CD4-positive, alpha-beta T cell (primary cell): Measurements from ENCODE around the gene FGF22. TPM values are rescaled to one million over a fixed set of nuclear protein-coding genes. Genes with fewer than 3 reads are reported as not detected.

Experiments
- ATAC-seq: fragments of 200-7000 bp; cut with Tn5 transposase; one replicate; pipeline ENCODE4 v1.10.0; 2022; ENCODE audit warnings: mild to moderate bottlenecking; ENCODE audit not compliant: poor library complexity
- CTCF ChIA-PET: fragments of 350-600 bp; sonication (Branson Sonifier 250); formaldehyde crosslinking; loops from one replicate; lab custom pipeline; 2021; ENCODE audit warnings: antibody characterized with exemption, inconsistent platforms; lab: Charles Lee
- POLR2A ChIA-PET: fragments of 350-600 bp; sonication (Branson Sonifier 250); formaldehyde crosslinking; loops from one replicate; lab custom pipeline; 2021; ENCODE audit warnings: antibody characterized with exemption, inconsistent platforms; lab: Charles Lee
- DNase-seq, 14 experiments: peaks; one replicate each; pipeline ENCODE4 v3.0.0-alpha.2; 2013 to 2020; ENCODE audit warnings: mixed read lengths in 2 of 14
- H3K27ac ChIP-seq, 2 donors: one replicate each; pipeline versions ENCODE4 v1.5.1 to v1.7.0; 2013; ENCODE audit warnings: low read length in 2 of 2, low read depth in 1 of 2, mild to moderate bottlenecking in 1 of 2
- H3K27me3 ChIP-seq, 2 experiments: 1 replicate in 1 of 2; 2 replicates in 1 of 2; pipeline versions ENCODE4 v1.6.1 to v1.7.0; 2013; ENCODE audit warnings: low read length in 2 of 2, control low read depth in 1 of 2, mild to moderate bottlenecking in 1 of 2, moderate library complexity in 1 of 2; ENCODE audit not compliant: insufficient read depth in 2 of 2, control insufficient read depth in 1 of 2
- H3K36me3 ChIP-seq: one replicate; pipeline ENCODE4 v1.6.1; 2013; ENCODE audit warnings: low read length, control low read depth; ENCODE audit not compliant: insufficient read depth
- H3K4me1 ChIP-seq: one replicate; pipeline ENCODE4 v1.6.1; 2013; ENCODE audit warnings: low read length, control low read depth; ENCODE audit not compliant: insufficient read depth
- H3K4me3 ChIP-seq: one replicate; pipeline ENCODE4 v1.5.1; 2013; ENCODE audit warnings: mild to moderate bottlenecking, low read length, moderate library complexity
- H3K9me3 ChIP-seq, 2 experiments: 1 replicate in 1 of 2; 2 replicates in 1 of 2; pipeline versions ENCODE4 v1.6.1 to v1.7.0; 2013; ENCODE audit warnings: low read length in 2 of 2, mild to moderate bottlenecking in 2 of 2, control low read depth in 1 of 2, moderate library complexity in 1 of 2; ENCODE audit not compliant: control insufficient read depth in 1 of 2, insufficient read depth in 1 of 2
- H3K27ac Mint-ChIP-seq: one replicate; pipeline ENCODE4 v1.8.0; 2020; ENCODE audit warnings: mixed read lengths
- H3K27me3 Mint-ChIP-seq: one replicate; pipeline ENCODE4 v1.8.0; 2021; ENCODE audit warnings: mixed read lengths
- H3K36me3 Mint-ChIP-seq: one replicate; pipeline ENCODE4 v1.8.0; 2021; ENCODE audit warnings: low read depth, mixed read lengths
- H3K4me1 Mint-ChIP-seq: one replicate; pipeline ENCODE4 v1.8.0; 2021; ENCODE audit warnings: low read depth, mixed read lengths
- H3K4me3 Mint-ChIP-seq: one replicate; pipeline ENCODE4 v1.8.0; 2020; ENCODE audit warnings: mild to moderate bottlenecking, mixed read lengths
- H3K9me3 Mint-ChIP-seq: one replicate; pipeline ENCODE4 v1.8.0; 2020; ENCODE audit warnings: mixed read lengths
- intact Hi-C, 2 experiments: fragments of 100-400 bp; cut with DNase I in 1 of 2; cut with micrococcal nuclease in 1 of 2; formaldehyde crosslinking; loops; one replicate each; pipeline versions ENCODE4 v1.15.1 to v1.9.0; 2023 to 2025; cut with DNase I, micrococcal nuclease
- total RNA-seq, 174 experiments: library from RNA in 2 of 174; stranded (reverse) in 2 of 174; gene quantifications; one replicate each; pipeline ENCODE4 v1.2.3 and lab custom pipeline; 2021 to 2026
- TF ChIP-seq, protein P1 (sequence below): fragments of 200-600 bp; IDR thresholded peaks from one replicate; pipeline ENCODE4 v1.8.0; 2022; ENCODE audit warnings: antibody characterized with exemption, mild to moderate bottlenecking

Gene FGF22
- total RNA-seq, 2 experiments from 2014 or later: 0.42 to 0.49 TPM

DNA sequence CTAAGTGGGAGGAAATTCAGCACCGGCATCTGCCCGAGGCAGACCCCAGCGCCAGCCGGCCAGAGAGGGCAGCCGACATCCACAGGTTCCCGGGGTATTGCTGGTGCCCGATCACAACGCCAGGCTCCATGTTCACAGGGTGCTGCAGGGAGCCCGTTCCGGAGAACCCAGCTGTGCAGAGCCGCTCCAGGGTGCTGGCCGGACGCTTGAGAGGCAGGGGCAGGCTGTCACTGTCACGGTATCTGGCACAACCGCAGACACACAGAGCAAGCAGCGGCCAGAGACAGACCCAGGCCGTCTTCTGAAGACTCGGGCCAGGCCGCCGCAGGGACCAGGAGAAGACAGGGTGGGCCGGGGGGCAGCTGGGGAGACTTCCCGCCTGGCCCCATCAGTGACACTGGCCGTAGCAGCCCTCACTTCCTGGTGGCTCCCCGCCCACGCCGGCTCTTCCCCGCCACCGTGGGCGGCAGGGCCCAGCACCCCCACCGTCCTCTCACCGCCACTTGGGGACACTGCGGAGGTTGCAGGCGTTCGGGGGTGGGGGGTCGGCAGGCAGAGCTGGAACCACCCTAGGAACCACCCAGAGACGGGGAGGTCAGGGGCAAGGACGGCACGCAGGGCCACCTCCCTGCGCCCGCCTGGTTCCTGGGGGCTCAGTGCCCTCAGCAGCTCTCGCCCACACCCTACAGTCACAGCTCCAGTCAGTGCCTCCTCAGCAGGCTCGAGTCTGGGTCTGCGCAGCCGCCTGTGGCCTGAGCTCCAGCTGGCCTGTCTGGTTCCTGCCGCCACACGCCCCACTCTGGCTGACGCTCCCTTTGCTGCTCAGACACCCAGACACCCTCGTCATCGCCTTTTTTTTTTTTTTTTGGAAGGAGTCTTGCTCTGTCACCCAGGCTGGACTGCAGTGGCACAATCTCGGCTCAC lies 19.5 kb downstream of the FGF22 start:
- H3K4me3 Mint-ChIP-seq: peak overlapping the region; percentile 97
- H3K9me3 Mint-ChIP-seq: no peaks in the 10 kb centered on the region
- Histone ChIP-seq H3K4me3 (peak overlapping the region; percentile 97), H3K36me3 (peaks cover 34% of the 10 kb centered on the region), H3K27ac (peak overlapping the region; percentile 92 to 97), H3K9me3 (no peaks in the 10 kb centered on the region), H3K27me3 (no peaks in the 10 kb centered on the region), H3K4me1 (peaks cover 82% of the 10 kb centered on the region)
- ChIA-PET POLR2A (interaction anchor here (2.7 kb wide), 1 partner anchor 19 kb away, joined by 7 read pairs; the partner anchor contains the start of gene FGF22), CTCF (interaction anchor here (1.4 to 2.3 kb wide), 2 partner anchors 18 to 21 kb away, joined by 6 to 17 read pairs; no protein-coding TSS in a partner anchor)
- H3K36me3 Mint-ChIP-seq: peaks cover 50% of the 10 kb centered on the region
- DNase-seq (peak in 11 of 14 experiments; percentile 23 to 89 (median 55)), ATAC-seq (peak; percentile 12)
- peaks cover 57% of the 10 kb centered on the region for H3K4me1 Mint-ChIP-seq
- intact Hi-C loops: no loop called here
- no peaks in the 10 kb centered on the region for H3K27me3 Mint-ChIP-seq
- TF ChIP-seq, protein P1, sequence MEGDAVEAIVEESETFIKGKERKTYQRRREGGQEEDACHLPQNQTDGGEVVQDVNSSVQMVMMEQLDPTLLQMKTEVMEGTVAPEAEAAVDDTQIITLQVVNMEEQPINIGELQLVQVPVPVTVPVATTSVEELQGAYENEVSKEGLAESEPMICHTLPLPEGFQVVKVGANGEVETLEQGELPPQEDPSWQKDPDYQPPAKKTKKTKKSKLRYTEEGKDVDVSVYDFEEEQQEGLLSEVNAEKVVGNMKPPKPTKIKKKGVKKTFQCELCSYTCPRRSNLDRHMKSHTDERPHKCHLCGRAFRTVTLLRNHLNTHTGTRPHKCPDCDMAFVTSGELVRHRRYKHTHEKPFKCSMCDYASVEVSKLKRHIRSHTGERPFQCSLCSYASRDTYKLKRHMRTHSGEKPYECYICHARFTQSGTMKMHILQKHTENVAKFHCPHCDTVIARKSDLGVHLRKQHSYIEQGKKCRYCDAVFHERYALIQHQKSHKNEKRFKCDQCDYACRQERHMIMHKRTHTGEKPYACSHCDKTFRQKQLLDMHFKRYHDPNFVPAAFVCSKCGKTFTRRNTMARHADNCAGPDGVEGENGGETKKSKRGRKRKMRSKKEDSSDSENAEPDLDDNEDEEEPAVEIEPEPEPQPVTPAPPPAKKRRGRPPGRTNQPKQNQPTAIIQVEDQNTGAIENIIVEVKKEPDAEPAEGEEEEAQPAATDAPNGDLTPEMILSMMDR: no peak
- H3K27ac Mint-ChIP-seq: peak overlapping the region; percentile 97

DNA sequence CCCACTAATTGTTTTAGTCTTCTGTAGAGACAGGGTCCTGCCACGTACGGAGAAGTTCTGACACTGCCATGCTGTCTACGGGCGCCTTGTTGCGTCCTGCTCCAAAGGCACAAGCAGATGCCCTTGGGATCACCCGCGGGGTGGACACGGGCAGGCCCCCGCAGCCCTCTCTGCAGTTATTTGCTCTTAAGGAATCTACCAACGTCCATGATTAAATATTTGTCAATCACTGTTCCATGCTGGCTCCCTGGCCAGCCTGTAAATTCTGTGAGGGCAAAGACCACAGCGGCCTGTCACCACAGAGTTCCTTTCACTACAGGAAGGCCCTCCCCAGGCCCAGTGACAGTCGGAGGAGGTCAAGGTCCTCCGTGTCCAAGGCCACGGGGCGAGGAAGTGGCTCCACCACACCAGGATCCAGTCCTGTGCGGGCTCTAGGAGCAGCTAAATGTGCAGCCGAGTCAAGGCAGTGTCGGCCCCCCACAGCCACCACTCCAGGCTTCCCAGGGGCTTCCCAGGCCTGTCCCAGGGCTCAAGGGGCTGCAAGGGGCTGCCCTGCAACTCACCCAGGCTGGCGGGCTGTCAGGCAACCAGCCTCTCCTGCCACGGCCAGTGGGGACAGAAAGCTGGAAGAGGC lies 21.2 kb downstream of the FGF22 start:
- DNase-seq (peak in 1 of 14 experiments; percentile 32), ATAC-seq (no peak)
- Mint-ChIP-seq H3K27me3 (no peaks in the 10 kb centered on the region), H3K9me3 (no peaks in the 10 kb centered on the region), H3K4me3 (peak overlapping the region; percentile 97), H3K27ac (peak overlapping the region; percentile 97), H3K4me1 (peaks cover 51% of the 10 kb centered on the region), H3K36me3 (peaks cover 38% of the 10 kb centered on the region)
- Histone ChIP-seq H3K4me3 (peak overlapping the region; percentile 97), H3K4me1 (peaks cover 81% of the 10 kb centered on the region), H3K27me3 (no peaks in the 10 kb centered on the region), H3K27ac (peak overlapping the region; percentile 92 to 97), H3K36me3 (peaks cover 27% of the 10 kb centered on the region), H3K9me3 (no peaks in the 10 kb centered on the region)
- ChIA-PET CTCF (interaction anchor here (1.0 to 2.3 kb wide), 7 partner anchors 19 to 150 kb away, joined by 3 to 17 read pairs (median 6); no protein-coding TSS in a partner anchor), POLR2A (interaction anchor here (0.6 to 2.7 kb wide), 16 partner anchors 8 to 608 kb away, joined by 3 to 19 read pairs (median 4); partner anchors contain the start of genes CDC34, CIRBP, FGF22 and POLRMT)
- intact Hi-C loops: loop anchor here (1.0 to 5.0 kb wide), 4 partner anchors 22 to 136 kb away; partner anchors contain the start of genes BSG (in 1 of the 2), FGF22 (in 1 of the 2), HCN2 (in 1 of the 2) and PTBP1 (in 1 of the 2)
- TF ChIP-seq, protein P1: no peak
